ENCODE results near the gene WDR7.

WDR7 gene

DNA sequence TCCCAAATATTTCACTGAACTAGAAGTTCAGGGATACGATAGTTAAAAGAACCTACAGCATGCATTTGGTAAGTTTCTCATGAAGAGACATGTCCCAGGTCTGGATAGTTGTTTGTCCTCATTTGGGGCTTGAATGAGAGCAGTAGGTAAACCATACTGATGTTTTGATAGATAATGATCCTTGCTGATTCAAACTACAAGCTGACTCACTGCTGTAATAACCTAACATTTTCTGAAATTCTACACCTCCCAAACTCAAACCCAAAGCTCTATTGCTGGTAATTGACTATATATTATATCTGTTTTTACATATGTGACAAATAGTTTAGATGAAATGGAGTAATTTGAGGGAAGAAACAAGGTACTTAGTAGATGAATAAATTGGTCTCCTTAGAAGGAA is 341.6 kb downstream of the WDR7 start:
- no peak for DNase-seq (ENCODE audit: low read depth)

DNA sequence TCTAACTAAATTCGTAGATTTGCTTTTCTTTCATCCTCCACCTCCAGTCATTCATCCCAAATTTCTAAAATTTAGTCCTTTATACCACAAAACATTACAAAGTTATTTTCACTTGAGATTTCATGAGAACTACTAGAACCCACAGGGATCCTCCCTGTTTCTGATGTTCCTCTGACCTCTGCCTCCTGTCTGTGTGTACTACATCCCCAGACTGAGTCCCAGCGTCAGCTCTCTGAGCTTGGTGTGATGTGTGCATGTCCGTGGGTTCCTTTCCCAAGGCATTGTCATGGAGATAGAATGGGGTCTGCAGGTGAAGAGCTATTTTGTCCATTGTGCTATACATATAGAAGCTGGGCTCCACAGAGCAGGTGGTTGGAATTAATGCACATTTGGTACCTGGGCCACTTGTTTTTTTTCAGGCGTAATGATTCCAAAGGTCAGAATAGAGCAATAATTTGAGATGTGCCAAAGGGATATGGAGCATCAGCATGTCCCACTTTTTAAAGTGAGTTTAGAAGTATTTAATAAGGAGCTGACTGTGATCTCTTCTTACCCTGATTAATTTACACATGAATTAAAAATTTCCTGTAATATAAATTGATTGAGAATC is 344.5 kb downstream of the WDR7 start:
- no peak for DNase-seq (ENCODE audit: low read depth)

DNA sequence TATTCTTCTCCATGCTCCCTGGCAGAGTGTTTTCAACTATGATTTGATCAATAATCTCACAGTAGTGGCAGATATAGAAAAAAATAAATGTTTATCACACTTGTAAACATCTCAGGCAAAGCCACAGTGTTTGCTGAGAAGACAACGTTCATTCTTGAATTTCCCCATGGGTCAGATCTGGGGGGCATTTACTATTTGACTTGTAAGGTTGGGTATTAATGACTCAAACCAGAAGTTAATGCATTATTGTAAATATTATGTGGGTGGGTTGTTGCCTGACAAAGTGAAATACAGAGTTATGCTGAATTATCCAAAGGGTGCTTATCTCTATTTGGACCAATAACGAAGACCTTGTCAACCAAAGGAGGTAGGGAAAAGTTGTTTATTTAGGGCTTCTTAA is 346.0 kb downstream of the WDR7 start:
- no peak for DNase-seq (ENCODE audit: low read depth)

DNA sequence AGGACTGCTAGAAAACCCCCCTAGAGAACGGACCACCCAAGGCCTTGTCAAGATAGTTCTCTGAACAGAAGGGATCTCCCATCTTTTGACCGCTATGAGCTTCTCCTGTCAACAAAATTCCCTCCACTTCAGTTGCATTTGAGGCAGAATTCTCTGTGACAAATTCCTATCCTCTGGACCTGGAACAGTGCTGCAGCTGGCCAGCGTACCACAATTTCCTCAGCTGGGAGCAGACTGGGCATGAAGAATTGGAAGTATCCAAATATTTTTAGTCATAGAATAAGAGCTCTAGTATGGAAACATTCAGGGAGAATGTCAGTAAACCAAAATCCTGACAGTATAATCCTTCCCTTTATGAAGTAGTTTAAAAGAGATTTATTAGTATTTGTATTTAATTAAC is 348.7 kb downstream of the WDR7 start:
- DNase-seq (ENCODE audit: low read depth) = no peak

DNA sequence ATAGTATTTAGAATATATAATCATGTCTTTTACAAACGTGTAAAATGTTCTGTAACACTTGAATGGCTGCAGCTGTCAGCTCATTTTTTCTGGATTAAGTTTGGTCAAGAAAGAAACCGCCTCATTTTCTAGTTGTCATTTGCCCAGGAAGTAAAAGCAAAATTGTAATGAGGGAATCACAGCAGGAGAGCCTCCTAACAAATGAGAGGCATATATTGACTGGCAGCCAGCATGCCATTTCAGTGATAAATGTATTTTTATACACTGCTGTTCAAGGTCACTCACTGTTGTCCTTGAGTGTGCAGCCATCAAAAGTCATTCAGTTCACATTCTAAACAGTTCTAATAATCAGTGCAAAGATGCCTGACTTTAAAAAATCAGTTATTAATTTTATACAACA is 351.5 kb downstream of the WDR7 start:
- no peak for DNase-seq (ENCODE audit: low read depth)

DNA sequence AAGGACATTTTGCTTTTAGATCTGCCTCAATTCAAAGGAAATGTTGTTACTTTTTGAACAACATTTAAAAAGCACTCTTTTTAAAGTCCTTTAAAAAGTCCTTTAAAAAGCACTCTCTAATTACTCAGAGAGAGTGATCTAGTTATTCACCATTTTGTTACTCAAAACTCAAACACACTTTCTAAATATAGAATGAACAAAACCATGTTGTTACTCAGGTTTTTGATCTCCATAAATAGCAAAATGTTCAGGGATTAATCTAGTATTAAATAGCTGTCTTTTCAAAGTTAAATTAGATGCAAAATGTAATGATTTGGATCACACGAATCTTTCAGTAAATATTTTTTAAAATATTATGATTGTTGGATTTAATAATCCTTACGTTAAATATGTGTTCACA is 352.2 kb downstream of the WDR7 start:
- no peak for DNase-seq (ENCODE audit: low read depth)

DNA sequence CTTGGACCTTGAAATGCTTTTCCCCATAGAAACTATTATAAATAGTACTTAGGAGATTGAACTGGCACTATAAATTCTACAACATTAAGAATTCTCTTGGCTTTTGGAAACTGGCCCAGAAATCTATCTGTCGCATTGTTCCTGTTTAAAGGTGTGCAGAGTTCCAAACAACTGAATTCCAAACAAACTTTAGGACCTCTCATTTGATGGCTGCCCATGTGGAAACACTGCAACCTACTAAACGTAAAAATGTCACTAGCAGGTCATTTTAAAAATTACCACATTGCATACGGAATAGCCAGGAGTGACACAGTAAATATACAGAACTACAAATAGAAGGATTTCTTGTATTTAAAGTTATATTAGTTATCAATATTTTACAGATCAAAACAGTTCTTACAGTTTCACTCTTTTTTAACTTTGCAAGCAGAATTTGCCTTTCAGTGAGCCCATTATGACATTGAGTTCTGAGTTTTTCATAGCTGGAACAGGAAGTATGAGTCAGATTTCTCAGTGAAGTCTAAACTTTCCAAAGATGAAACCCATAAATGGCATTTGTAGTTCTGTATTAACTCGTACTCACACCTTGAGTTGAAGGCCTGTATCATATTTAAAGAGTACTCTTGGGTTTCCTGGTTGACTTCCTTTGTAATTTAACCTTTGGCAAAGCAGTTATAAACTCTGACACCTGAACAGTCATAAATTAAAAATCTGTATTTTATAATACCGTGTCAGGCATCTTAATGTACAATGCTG is 353.4 kb downstream of the WDR7 start:
- DNase-seq (ENCODE audit: low read depth) = peak; percentile 13

DNA sequence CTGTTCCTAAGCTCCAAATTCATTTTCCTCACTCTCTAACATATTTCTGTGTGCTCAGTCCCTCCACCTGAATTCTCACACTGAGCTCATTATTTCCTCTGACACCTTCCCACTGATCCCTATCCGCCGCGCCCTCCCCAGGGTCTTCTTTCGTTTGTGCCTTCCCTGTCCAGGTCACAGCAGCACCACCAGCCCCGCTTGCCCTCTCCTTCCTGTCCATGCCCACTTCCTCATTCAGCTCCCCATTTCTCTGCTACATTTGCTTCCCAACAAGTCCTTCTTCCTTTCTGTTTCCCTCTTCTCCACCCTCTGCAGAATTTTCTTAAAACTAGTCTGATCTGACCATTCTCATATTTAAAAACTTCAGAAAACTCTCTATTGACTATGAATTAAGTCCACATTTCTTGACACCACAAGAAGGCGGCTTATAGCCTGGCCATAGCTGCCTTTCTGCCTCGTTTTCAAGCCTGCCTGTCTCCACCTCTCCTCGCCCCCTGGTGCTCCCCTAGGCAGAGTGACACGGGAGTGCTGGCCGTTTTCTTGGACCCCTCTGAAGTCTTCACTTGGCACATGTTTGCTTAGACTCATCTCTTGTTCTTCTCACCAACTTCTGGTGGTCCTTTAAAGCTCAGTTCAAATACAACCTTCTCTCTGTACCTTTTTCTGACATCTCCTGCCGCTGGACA is 357.0 kb downstream of the WDR7 start:
- no peak for DNase-seq (ENCODE audit: low read depth)

DNA sequence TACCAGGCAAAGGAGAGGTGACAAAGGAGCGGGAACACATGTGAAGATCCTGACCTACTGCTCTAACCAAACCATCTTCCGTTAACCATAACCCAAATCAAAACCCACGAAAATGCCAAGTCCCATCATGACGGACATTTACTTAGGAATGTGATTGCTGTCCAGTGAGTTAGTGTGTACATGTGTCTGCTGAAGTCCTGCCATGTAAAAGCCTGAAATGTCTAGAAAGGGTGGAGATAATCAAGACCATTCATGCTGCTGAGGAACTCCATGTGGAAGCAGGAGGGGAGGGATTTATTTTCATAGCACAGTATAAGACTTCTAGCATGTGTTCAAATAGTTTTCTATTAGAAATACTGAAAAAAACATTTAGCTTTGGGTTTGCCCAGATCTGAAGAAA is 358.7 kb downstream of the WDR7 start:
- DNase-seq (ENCODE audit: low read depth) = no peak

DNA sequence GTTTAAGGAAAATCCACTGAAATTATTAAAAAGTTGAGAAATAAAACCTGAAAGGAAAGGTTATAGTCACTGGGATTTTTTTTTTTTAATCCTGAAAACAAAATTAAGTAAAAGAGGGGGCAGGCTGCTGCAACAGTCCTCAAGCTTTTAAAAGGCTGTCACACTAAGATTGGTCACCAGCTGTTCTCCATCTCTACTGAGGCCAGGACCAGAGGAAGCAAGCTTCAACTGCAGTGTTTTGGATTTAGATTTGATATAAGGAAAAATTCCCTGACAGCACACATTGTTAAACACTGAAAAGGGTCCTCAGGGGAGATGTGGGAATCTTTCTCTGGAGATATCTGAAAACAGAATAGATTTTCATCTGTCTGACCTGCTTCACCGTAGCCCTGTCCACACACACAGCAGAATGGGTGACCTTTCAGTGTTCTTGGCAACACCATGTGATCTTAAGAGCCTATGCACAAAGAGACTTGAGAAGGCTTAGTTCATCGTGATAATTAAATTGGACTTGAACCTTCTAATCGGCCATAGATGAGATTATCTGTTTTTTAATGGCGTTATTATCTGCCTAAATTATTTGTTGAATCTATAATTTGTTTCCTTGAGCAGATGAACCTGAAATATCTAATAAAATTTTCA is 363.7 kb downstream of the WDR7 start:
- no peak for DNase-seq (ENCODE audit: low read depth)

DNA sequence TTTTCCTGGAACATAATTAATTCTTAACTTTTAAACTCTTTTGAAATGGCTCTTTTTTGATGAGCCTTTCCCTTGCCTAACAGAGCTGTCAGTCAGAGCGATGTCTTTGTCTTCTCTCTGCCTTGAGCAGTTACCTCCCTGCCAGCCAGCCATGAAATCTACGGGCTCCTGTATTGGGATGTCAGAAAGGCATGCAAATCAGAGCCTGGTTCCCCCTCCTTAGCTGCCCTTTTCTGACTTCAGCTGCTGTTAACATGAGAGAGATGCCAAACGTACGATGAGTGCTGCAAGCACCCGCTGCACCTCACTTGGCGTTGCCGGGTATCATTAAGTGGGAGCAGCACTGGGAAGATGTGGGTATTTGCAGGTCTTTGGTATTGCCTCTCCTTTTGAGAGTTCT is 364.3 kb downstream of the WDR7 start:
- no peak for DNase-seq (ENCODE audit: low read depth)

DNA sequence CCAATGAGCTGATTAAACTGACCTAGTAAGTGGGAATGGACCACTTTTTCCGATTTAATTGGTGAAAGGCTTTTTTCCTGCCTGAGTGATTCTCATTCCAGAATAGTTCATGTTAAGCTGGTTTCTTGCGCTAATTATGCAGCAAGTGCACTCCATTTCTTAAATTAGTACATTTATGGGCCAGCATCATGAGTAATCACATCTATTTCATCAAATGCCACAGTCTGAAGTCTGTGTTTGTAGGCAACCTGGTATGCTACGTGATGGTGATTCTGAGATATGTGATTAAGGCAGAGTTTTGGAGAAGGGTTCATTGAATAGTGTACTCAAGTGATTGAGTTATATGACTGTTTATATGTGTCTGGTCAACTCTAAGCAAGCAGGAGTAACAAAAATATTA is 367.7 kb downstream of the WDR7 start:
- no peak for DNase-seq (ENCODE audit: low read depth)

DNA sequence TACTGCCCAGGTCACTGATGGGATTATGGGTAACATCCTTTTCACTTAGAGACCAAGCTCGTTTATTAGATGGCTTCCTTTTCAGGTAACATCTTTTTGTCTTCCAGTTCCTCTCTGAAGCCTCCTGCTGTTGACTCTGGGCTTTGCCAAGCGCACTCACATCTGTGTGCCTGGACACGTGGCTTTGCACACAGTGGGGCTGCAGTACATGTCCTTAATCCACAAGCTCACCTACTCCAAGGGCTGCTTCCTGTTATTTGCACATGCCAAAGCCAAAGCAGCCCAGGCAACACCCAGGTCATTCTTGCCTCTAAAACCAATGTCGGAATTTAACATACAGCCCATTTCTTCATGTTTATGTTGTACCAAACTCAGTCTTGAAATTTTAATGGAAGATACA is 371.6 kb downstream of the WDR7 start:
- no peak for DNase-seq (ENCODE audit: low read depth)

DNA sequence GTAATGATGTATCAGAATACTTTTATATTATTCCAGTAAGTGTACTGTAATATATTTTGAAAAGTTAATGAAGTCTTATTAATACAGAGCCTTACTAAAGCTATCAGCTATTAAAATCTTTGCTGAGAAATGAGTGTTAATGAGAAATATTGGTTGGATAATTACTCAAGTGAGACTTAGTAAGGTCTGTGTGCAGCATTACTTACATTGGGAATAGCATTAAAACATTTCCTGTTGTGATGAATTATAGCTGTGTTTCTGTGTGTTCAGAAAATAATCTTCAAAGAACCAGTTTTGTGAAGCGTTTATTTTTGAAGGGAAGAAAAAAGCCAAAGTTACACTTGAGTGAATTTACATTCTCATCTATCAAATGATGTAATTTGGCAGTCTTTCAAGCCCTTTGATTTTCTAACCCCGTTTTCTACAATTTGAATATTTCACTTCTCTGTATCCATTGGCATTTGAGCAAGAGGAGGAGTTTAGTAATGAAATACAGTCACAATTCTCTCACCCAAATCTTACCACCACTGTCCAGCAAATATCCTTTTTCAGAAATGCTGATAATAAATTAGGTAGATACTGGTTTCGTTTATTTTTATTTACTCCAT is 372.2 kb downstream of the WDR7 start:
- no peak for DNase-seq (ENCODE audit: low read depth)

DNA sequence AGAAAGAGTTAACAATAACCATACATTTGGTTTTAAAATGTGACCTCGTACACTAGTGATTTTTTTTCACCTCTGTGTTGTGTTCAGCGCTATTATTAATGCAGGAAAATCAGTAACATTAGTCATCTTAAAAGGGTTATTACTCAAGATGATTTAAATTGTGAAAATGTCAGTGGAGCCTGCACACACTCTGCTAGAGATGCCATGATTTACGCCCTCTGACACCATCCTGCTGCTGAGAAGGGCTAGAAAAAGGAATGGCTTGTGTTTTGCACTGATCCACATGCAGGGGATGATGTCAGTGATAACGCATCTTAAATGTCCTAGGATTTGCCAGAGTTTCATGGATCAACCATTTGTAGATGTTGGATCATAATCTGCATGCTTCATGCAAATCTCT is 374.4 kb downstream of the WDR7 start:
- no peak for DNase-seq (ENCODE audit: low read depth)

DNA sequence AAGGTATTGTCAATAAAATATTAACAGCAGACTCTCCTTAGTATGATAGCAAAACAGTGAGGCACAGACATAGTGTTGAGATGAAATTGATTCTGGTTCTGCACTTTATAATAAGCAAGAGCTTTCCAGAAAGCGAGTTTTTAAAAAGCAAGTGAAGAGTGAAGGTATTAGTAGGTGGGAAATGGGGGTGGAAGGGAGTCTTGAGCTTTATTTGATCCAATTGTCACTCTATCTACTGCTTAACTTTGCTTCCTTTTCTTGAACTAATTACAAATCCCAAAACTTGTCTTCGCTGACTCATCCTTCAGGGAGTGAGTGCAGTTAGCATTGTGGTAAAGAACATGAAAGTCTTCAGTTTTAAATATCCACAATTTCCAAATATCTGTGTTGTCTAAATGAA is 375.2 kb downstream of the WDR7 start:
- no peak for DNase-seq (ENCODE audit: low read depth)

DNA sequence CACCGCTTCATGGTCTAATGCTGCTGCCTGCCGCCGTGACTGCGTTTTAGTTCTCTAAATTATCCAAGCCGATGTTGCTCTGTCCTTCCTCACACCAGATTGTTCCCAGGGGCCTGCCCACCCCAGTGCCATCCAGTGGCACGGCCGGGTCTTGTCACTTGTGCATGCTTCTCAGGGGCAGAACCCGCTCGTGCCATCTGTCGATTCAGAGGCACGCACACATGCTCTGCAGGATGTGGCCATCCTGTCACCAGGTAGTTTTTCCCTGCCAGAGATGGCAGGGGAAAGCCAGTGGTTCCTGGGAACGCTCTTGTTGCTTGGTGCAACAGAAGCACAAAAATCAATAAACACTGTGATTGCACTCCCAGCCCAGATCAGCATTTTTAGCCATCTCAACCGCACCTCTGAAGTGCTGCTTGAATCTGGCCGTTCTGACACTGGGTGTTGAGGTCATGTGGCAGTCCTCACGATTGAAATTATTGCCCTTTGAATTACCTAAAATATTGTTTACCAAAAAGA is 376.1 kb downstream of the WDR7 start:
- DNase-seq (ENCODE audit: low read depth) = no peak

DNA sequence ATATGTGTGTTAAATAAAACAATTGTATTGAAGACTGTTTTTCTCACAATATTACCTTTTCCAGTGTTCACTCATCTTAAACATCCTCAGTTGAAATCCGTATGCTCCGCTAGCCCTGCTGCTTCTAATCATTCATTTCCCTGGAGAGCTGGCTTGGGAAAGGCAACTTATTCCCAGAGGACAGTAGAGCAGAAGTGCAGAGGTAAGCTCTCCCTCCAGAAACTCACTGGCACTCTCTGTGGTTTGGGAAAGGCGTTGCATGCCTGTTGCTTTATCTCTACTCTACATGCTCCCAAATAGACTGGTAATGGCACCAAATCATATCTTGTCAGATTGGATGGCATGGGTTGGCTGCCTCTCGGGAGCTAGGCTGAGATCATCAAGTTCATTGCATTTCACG is 378.6 kb downstream of the WDR7 start:
- no peak for DNase-seq (ENCODE audit: low read depth)

DNA sequence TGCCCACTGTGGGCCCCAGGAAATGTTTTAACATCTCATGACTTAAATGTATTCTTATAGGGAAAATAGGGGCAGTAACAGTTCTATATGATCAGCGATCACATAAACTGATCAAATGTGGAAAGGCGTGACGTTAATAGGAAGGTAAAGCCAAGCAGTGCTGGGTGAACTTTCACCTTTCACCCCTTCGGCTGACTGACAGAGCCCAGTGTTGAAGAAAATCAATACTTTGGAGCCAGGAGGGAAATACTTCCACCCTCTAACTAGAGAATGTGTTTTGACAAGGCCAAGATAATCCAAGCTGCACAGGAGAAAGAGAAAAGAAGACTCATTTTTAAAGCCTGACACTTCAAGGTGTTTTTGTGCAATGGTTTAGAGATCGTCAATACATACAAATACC is 379.3 kb downstream of the WDR7 start:
- no peak for DNase-seq (ENCODE audit: low read depth)

DNA sequence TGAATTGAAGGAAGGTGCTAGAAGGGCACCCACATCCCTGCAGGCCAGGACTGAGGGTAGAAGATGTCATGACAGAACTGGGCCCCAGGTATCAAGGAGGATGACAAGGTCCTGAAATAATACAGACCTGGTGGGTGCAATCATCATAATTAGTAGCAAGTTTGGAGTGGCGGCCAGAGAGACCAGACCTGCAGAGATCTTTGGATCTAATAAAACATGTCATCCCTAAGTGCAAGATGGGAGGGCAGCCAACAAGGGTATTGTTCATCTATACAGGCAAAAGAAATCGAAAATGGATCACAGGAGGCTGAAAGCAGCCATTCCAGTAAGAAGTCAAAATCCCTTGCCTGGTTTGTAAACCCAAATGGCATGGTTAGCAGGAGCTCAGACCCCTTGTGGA is 384.4 kb downstream of the WDR7 start:
- DNase-seq (ENCODE audit: low read depth) = no peak

DNA sequence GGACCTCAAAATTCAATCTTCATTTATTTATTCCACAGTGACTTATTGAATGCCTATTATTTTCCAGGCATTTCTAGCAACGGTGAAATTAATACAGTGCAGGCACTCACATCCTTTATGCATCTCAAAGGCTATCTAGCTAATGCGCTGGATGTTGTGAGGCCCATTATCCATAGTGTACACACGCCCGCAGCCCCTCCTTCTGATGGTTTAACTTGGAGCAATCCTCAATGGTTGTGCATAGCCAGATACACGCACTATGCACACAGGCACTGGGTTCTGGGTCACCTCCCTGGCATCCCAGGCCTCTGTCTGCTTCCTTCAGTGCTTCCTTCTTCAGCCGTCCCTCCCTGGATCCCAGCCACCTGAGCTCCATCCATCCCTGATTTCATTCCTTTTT is 387.2 kb downstream of the WDR7 start:
- no peak for DNase-seq (ENCODE audit: low read depth)

DNA sequence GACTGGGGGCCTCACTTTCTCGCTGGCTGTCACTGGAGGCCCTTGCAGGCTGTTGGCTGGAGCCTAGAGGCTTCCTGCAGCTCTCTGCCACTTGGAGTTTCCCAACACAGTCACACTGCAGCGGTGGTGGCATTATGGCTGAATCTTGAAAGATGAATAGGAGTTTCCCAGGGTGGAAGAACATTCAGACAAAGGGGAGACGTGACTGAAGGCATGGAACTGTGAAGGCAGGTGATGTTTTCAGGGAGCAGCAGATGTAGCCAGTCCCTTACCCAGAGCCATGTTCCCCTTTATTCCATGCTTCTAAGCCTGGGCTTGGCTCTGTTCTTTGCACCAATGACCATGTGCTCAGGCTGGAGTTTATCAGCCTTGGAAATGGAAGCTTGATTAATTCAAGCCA is 389.0 kb downstream of the WDR7 start:
- no peak for DNase-seq (ENCODE audit: low read depth)

Measured in HS-5 (cell line).